A673 (cell line): ENCODE data around the gene MGAT4A. TPM values are rescaled to one million over a fixed set of nuclear protein-coding genes. Genes with fewer than 3 reads are reported as not detected.

Experiments
- BruUV-seq: library from RNA; stranded (reverse); fragments of 400-500 nt; replicated peaks from 2 replicates; lab custom pipeline; 2021; lab: Mats Ljungman, UMichigan
- CTCF ChIA-PET: fragments of 300-600 bp; sonication (Branson Sonifier 250); formaldehyde crosslinking; loops from one replicate; lab custom pipeline; 2022; ENCODE audit warnings: antibody characterized with exemption; lab: Charles Lee
- POLR2A ChIA-PET: fragments of 300-600 bp; sonication (Branson Sonifier 250); formaldehyde crosslinking; loops from one replicate; lab custom pipeline; 2022; ENCODE audit warnings: antibody characterized with exemption; ENCODE audit not compliant: low non-redundant PET; lab: Charles Lee
- DNase-seq: peaks from one replicate; pipeline ENCODE4 v3.0.0-alpha.2; 2015; ENCODE audit warnings: low spot score
- H3K27ac ChIP-seq: fragments of 200-600 bp; sonication (generic); 2 replicates; pipeline ENCODE4 v1.5.1; 2016; ENCODE audit warnings: mixed run types, low read depth, mild to moderate bottlenecking, mixed read lengths, antibody characterized with exemption, low read length; ENCODE audit not compliant: poor library complexity, severe bottlenecking
- H3K27me3 ChIP-seq: fragments of 200-600 bp; sonication (generic); replicated peaks from 2 replicates; pipeline ENCODE4 v1.6.1; 2017; ENCODE audit warnings: mixed run types, low read depth, mild to moderate bottlenecking, mixed read lengths, antibody characterized with exemption, low read length; ENCODE audit not compliant: insufficient read depth, poor library complexity
- H3K36me3 ChIP-seq: fragments of 200-600 bp; sonication (generic); 2 replicates; pipeline ENCODE4 v1.6.1; 2016; ENCODE audit warnings: mixed run types, mild to moderate bottlenecking, mixed read lengths, antibody characterized with exemption, low read length; ENCODE audit not compliant: insufficient read depth, poor library complexity, severe bottlenecking
- H3K4me1 ChIP-seq: fragments of 200-600 bp; sonication (generic); 2 replicates; pipeline ENCODE4 v1.6.1; 2017; ENCODE audit warnings: mixed run types, mild to moderate bottlenecking, mixed read lengths, antibody characterized with exemption, low read length; ENCODE audit not compliant: insufficient read depth, poor library complexity, severe bottlenecking
- H3K4me3 ChIP-seq: fragments of 200-600 bp; sonication (generic); 2 replicates; pipeline ENCODE4 v1.5.1; 2016; ENCODE audit warnings: low read depth, mixed run types, mild to moderate bottlenecking, mixed read lengths, low read length; ENCODE audit not compliant: poor library complexity, severe bottlenecking
- H3K9me3 ChIP-seq: fragments of 200-600 bp; sonication (generic); 2 replicates; pipeline ENCODE4 v1.6.1; 2016; ENCODE audit warnings: mixed run types, low read depth, mild to moderate bottlenecking, mixed read lengths, antibody characterized with exemption, low read length; ENCODE audit not compliant: poor library complexity, severe bottlenecking
- EZH2 ChIP-seq: fragments of 200-600 bp; sonication (generic); IDR thresholded peaks from 2 replicates; pipeline ENCODE4 v1.6.1; 2017; ENCODE audit warnings: borderline replicate concordance, low read depth, mild to moderate bottlenecking, mixed read lengths, antibody characterized with exemption, low read length; ENCODE audit not compliant: poor library complexity, severe bottlenecking
- intact Hi-C: fragments of 100-400 bp; cut with micrococcal nuclease; formaldehyde crosslinking; loops from one replicate; pipeline ENCODE4 v1.10.0; 2022; ENCODE audit not compliant: unreplicated experiment
- total RNA-seq: library from RNA; stranded (reverse); gene quantifications from 2 replicates; pipeline ENCODE4 v1.2.3, GENCODE V29; 2021
- TF ChIP-seq, protein P1 (sequence below): fragments of 300-800, 200-600 bp; sonication (generic); conservative IDR thresholded peaks from 2 replicates; pipeline ENCODE4 v1.5.1; 2017; ENCODE audit warnings: low read depth, mild to moderate bottlenecking, antibody characterized with exemption, low read length, moderate library complexity, mixed read lengths

MGAT4A gene
- total RNA-seq, 1 experiment from 2014 or later: 0.09 TPM

DNA sequence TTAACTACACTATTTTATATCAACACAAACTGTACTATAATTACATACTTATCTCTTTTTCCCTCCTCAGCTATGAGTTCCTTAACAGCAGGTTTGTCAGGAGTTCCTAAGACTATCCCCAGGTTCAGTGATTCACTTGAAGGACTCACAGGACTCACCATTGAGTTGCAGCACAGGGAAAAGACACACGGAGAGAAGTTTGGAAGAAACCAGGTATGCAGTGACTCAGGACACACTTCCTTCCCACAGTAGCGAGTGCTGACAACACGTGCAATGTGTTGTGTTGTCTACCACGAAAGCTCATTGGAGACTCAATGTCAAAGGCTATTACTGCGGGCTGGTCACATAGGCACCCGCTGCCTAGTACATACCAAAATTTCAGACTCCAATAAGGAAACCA is 32.0 kb downstream of the MGAT4A start:
- H3K4me1 ChIP-seq: peaks cover 7% of the 10 kb centered on the region
- no TSS peak for BruUV-seq
- H3K27ac ChIP-seq: no peak overlapping the region
- CTCF ChIA-PET: no interaction called here
- intact Hi-C loops: no loop called here
- H3K36me3 ChIP-seq: no peaks in the 10 kb centered on the region
- DNase-seq: no peak
- POLR2A ChIA-PET: no interaction called here
- no peaks in the 10 kb centered on the region for H3K9me3 ChIP-seq
- no peak overlapping the region for H3K4me3 ChIP-seq
- TF ChIP-seq, protein P1, sequence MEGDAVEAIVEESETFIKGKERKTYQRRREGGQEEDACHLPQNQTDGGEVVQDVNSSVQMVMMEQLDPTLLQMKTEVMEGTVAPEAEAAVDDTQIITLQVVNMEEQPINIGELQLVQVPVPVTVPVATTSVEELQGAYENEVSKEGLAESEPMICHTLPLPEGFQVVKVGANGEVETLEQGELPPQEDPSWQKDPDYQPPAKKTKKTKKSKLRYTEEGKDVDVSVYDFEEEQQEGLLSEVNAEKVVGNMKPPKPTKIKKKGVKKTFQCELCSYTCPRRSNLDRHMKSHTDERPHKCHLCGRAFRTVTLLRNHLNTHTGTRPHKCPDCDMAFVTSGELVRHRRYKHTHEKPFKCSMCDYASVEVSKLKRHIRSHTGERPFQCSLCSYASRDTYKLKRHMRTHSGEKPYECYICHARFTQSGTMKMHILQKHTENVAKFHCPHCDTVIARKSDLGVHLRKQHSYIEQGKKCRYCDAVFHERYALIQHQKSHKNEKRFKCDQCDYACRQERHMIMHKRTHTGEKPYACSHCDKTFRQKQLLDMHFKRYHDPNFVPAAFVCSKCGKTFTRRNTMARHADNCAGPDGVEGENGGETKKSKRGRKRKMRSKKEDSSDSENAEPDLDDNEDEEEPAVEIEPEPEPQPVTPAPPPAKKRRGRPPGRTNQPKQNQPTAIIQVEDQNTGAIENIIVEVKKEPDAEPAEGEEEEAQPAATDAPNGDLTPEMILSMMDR: no peak
- TF ChIP-seq EZH2: no peak
- no peaks in the 10 kb centered on the region for H3K27me3 ChIP-seq

DNA sequence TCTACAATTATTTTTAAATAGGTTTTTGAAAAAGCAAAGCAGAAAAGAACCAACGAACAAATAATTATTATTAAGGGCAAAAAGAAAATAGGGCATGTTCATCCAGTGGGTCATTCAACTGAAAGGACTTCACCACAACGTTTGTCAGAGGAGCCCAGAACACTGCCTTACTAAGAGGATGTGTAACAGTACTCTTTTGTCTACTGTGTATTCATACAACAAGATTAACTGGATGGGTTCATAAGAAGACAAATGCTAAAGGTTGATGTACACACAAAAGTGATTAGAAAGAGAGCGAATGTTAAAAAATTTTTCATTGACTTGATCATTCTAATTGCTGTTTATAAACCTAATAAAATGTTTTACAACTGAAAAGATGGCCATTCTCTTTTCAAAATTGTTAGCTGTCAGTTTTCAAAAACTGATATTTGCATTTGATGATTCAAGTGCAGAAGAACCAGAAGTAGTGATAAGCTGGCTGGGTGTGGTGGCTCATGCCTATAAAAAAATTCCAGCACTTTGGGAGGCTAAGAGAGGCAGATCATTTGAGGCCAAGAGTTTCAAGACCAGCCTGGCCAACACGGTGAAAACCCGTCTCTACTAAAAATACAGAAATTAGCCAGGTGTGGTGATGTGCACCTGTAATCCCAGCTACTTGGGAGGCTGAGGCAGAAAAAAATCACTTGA is 33.1 kb downstream of the MGAT4A start:
- Histone ChIP-seq H3K27ac (no peak overlapping the region), H3K9me3 (no peaks in the 10 kb centered on the region), H3K36me3 (no peaks in the 10 kb centered on the region), H3K4me3 (no peak overlapping the region), H3K4me1 (peaks cover 4% of the 10 kb centered on the region), H3K27me3 (no peaks in the 10 kb centered on the region)
- TF ChIP-seq, protein P1: no peak
- no peak for TF ChIP-seq EZH2
- ChIA-PET POLR2A (no interaction called here), CTCF (no interaction called here)
- intact Hi-C loops: no loop called here
- DNase-seq: no peak
- BruUV-seq: no TSS peak

DNA sequence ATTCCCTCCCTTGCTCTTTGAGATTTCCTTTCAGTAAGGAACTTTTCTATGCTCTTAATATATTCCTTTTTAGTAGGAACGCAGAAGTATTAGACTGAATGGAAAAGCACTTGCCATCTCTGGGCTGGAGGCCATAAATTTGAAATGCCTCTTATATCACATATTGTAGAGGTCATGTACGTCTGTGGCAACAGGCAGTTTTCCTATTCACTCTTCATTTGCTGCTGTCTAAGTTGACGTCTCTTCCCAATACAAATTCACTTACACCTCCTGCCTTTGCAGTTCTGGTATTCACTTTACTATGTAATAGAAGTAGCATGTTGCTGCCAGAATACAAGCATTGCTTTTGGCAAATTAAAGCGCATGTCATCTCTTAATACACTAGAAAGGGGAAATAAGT is 34.7 kb downstream of the MGAT4A start:
- intact Hi-C loops: no loop called here
- no TSS peak for BruUV-seq
- H3K4me1 ChIP-seq: no peaks in the 10 kb centered on the region
- H3K4me3 ChIP-seq: no peak overlapping the region
- ChIA-PET CTCF (no interaction called here), POLR2A (no interaction called here)
- H3K27ac ChIP-seq: no peak overlapping the region
- no peaks in the 10 kb centered on the region for H3K36me3 ChIP-seq
- TF ChIP-seq, protein P1: no peak
- TF ChIP-seq EZH2: no peak
- DNase-seq: no peak
- H3K27me3 ChIP-seq: no peaks in the 10 kb centered on the region
- no peaks in the 10 kb centered on the region for H3K9me3 ChIP-seq
